Erythroblast (primary cell): ENCODE measurements around the gene MAML2.

Experiments
- GATA1 ChIP-seq: IDR thresholded peaks from 2 replicates; pipeline ENCODE4 v1.6.1; 2011; ENCODE audit warnings: low read depth, mild to moderate bottlenecking, control low read depth, low read length, moderate library complexity
- POLR2A ChIP-seq: IDR thresholded peaks from 2 replicates; pipeline ENCODE4 v1.6.1; 2011; ENCODE audit warnings: mild to moderate bottlenecking, low read length

GRCh38 chr11:96152623-96153022, 190.4 kb downstream of the MAML2 start:
- TF ChIP-seq POLR2A (no peak), GATA1 (no peak)
